GM19395 (cell line): ENCODE results near the gene AMMECR1.

ENCODE experiments used
- ATAC-seq: cut with Tn5 transposase; IDR thresholded peaks from one replicate; pipeline ENCODE4 v1.9.1; 2021; ENCODE audit warnings: mild to moderate bottlenecking, moderate library complexity; ENCODE audit not compliant: unreplicated experiment

The AMMECR1 gene

GRCh38 chrX:110214684-110215083 is 103.2 kb downstream of the AMMECR1 start:
- ATAC-seq = no peak

GRCh38 chrX:110213183-110213582 is 104.7 kb downstream of the AMMECR1 start:
- ATAC-seq = no peak

- no peak for ATAC-seq
Measured at GRCh38 chrX:110212299-110212698, 105.6 kb downstream of the AMMECR1 start.

- ATAC-seq = no peak
Measured at GRCh38 chrX:110211340-110211739, 106.5 kb downstream of the AMMECR1 start.

GRCh38 chrX:110210417-110211139 is 107.3 kb downstream of the AMMECR1 start:
- no peak for ATAC-seq

GRCh38 chrX:110208092-110208491 is 109.8 kb downstream of the AMMECR1 start:
- no peak for ATAC-seq

- ATAC-seq = no peak
Measured at GRCh38 chrX:110204986-110205385, 112.9 kb downstream of the AMMECR1 start.

GRCh38 chrX:110201799-110202198 is 116.1 kb downstream of the AMMECR1 start:
- ATAC-seq = no peak

- no peak for ATAC-seq
Measured at GRCh38 chrX:110194977-110195376, 122.9 kb downstream of the AMMECR1 start.

- no peak for ATAC-seq
Measured at GRCh38 chrX:110192516-110192915, 125.4 kb downstream of the AMMECR1 start.

- ATAC-seq = peak; percentile 63
Measured at GRCh38 chrX:110188701-110189558, 129.0 kb downstream of the AMMECR1 start.

- no peak for ATAC-seq
Measured at GRCh38 chrX:110183314-110183713, 134.6 kb downstream of the AMMECR1 start.

GRCh38 chrX:110182865-110183264 is 135.0 kb downstream of the AMMECR1 start:
- no peak for ATAC-seq

GRCh38 chrX:110182362-110182761 is 135.5 kb downstream of the AMMECR1 start:
- no peak for ATAC-seq

- no peak for ATAC-seq
Measured at GRCh38 chrX:110181459-110182137, 136.3 kb downstream of the AMMECR1 start.

- peak; percentile 77 for ATAC-seq
Measured at GRCh38 chrX:110180928-110181310, 137.0 kb downstream of the AMMECR1 start.

GRCh38 chrX:110180176-110180927 is 137.5 kb downstream of the AMMECR1 start:
- ATAC-seq = peak; percentile 31

GRCh38 chrX:110178179-110178865 is 139.6 kb downstream of the AMMECR1 start:
- no peak for ATAC-seq

- ATAC-seq = no peak
Measured at GRCh38 chrX:110175696-110176095, 142.2 kb downstream of the AMMECR1 start.

- ATAC-seq = no peak
Measured at GRCh38 chrX:110175146-110175545, 142.7 kb downstream of the AMMECR1 start.
